NK-92 (cell line): ENCODE data around the gene PLEKHH3.
"Not testable (repeated sequence)": the region's sequence is repeated elsewhere in the genome, so short reads cannot be mapped to it uniquely, and the experiment has no call there.

ENCODE experiments used
- DNase-seq: peaks from one replicate; lab custom pipeline; 2025; ENCODE audit not compliant: unreplicated experiment; lab: John Stamatoyannopoulos, UW

PLEKHH3 gene

GRCh38 chr17:42673266-42673884, 3.4 kb downstream of the PLEKHH3 start:
- no peak for DNase-seq

- DNase-seq: no peak
These were observed 4.8 kb downstream of the PLEKHH3 start for GRCh38 chr17:42672038-42672437.

GRCh38 chr17:42670789-42671657, 5.8 kb downstream of the PLEKHH3 start:
- no peak for DNase-seq

- DNase-seq: no peak
These were observed 6.6 kb downstream of the PLEKHH3 start for GRCh38 chr17:42669977-42670788.

GRCh38 chr17:42669705-42669976, 7.2 kb downstream of the PLEKHH3 start:
- no peak for DNase-seq

GRCh38 chr17:42667088-42667951, 9.5 kb downstream of the PLEKHH3 start:
- DNase-seq: no peak

- not testable (repeated sequence) for DNase-seq
These were observed 10.7 kb downstream of the PLEKHH3 start for GRCh38 chr17:42666126-42666525.

GRCh38 chr17:42665581-42666001, 11.2 kb downstream of the PLEKHH3 start:
- no peak for DNase-seq

GRCh38 chr17:42660692-42661345, 16.0 kb downstream of the PLEKHH3 start:
- no peak for DNase-seq

GRCh38 chr17:42659932-42660274, 16.9 kb downstream of the PLEKHH3 start:
- DNase-seq: not testable (repeated sequence)

GRCh38 chr17:42659079-42659931, 17.5 kb downstream of the PLEKHH3 start, which contains the start of gene TUBG2:
TUBG2 (plus strand) TSS chr17:42659284; CDS start chr17:42659504, 220 bp downstream.
- no peak for DNase-seq

- DNase-seq: no peak
These were observed 18.8 kb downstream of the PLEKHH3 start for GRCh38 chr17:42657824-42658588.

GRCh38 chr17:42655528-42655927, 21.3 kb downstream of the PLEKHH3 start:
- no peak for DNase-seq

- no peak for DNase-seq
These were observed 23.3 kb downstream of the PLEKHH3 start for GRCh38 chr17:42653179-42654124.

GRCh38 chr17:42651392-42651791, 25.4 kb downstream of the PLEKHH3 start:
- DNase-seq: no peak

- DNase-seq: no peak
These were observed 29.0 kb downstream of the PLEKHH3 start for GRCh38 chr17:42647778-42648177.

- DNase-seq: no peak
These were observed 34.5 kb downstream of the PLEKHH3 start for GRCh38 chr17:42642336-42642735.

GRCh38 chr17:42640121-42640520, 36.7 kb downstream of the PLEKHH3 start:
- no peak for DNase-seq
